A549 (cell line): Measurements from ENCODE around the gene ULK1.

Experiments used
- CTCF ChIP-seq: fragments of >200 bp; sonication (Bioruptor Twin); formaldehyde crosslinking; IDR thresholded peaks from 3 replicates; pipeline ENCODE4 v1.5.1; 2016
- ESRRA ChIP-seq: fragments of 150-350 bp; IDR thresholded peaks from 2 replicates; pipeline ENCODE4 v1.6.1; 2014; ENCODE audit warnings: mild to moderate bottlenecking, low read length, borderline replicate concordance
- HDAC2 ChIP-seq: fragments of 200-600 bp; sonication (generic); IDR thresholded peaks from 2 replicates; pipeline ENCODE4 v1.6.1; 2016
- KDM1A ChIP-seq: fragments of 200-600 bp; sonication (generic); IDR thresholded peaks from 2 replicates; pipeline ENCODE4 v1.6.1; 2016; ENCODE audit warnings: low read depth, mild to moderate bottlenecking
- MAX ChIP-seq: IDR thresholded peaks from 2 replicates; pipeline ENCODE4 v1.6.1; 2012
- MAZ ChIP-seq: fragments of 150-350 bp; IDR thresholded peaks from 2 replicates; pipeline ENCODE4 v1.6.1; 2014; ENCODE audit warnings: antibody characterized with exemption, low read depth, low read length, borderline replicate concordance
- RCOR1 ChIP-seq: fragments of 150-350 bp; IDR thresholded peaks from 2 replicates; pipeline ENCODE4 v1.6.1; 2014; ENCODE audit warnings: antibody characterized with exemption, low read length, low read depth

GRCh38 chr12:131938082-131938481, 43.7 kb downstream of the ULK1 start:
- TF ChIP-seq CTCF (no peak), HDAC2 (no peak), ESRRA (no peak), RCOR1 (no peak), KDM1A (no peak), MAZ (no peak), MAX (no peak)
